Activated CD8-positive, alpha-beta T cell treated with anti-CD3 and anti-CD28 coated beads for 36 hours (primary cell): ENCODE measurements around the gene GCHFR. TPM values are rescaled to one million over a fixed set of nuclear protein-coding genes. Genes with fewer than 3 reads are reported as not detected.
A peak's percentile ranks its signal among the peaks of the same experiment; 100 is the strongest.

ENCODE experiments used
- ATAC-seq: fragments of 200-7000 bp; cut with Tn5 transposase; one replicate; pipeline ENCODE4 v1.10.0; 2021; ENCODE audit warnings: mild to moderate bottlenecking, moderate library complexity
- CTCF ChIA-PET: fragments of 350-600 bp; sonication (Branson Sonifier 250); formaldehyde crosslinking; loops from one replicate; lab custom pipeline; 2021; ENCODE audit warnings: antibody characterized with exemption; lab: Charles Lee
- POLR2A ChIA-PET: fragments of 350-600 bp; sonication (Branson Sonifier 250); formaldehyde crosslinking; loops from one replicate; lab custom pipeline; 2021; ENCODE audit warnings: antibody characterized with exemption; lab: Charles Lee
- DNase-seq: peaks from one replicate; pipeline ENCODE4 v3.0.0-alpha.2; 2020
- H3K27ac Mint-ChIP-seq: one replicate; pipeline ENCODE4 v1.8.0; 2021; ENCODE audit warnings: mild to moderate bottlenecking, mixed read lengths
- H3K27me3 Mint-ChIP-seq: one replicate; pipeline ENCODE4 v1.8.0; 2021; ENCODE audit warnings: mixed read lengths
- H3K36me3 Mint-ChIP-seq: one replicate; pipeline ENCODE4 v1.8.0; 2021; ENCODE audit warnings: low read depth, mixed read lengths
- H3K4me1 Mint-ChIP-seq: one replicate; pipeline ENCODE4 v1.8.0; 2021; ENCODE audit warnings: low read depth, mixed read lengths
- H3K4me3 Mint-ChIP-seq: one replicate; pipeline ENCODE4 v1.8.0; 2021; ENCODE audit warnings: mild to moderate bottlenecking, moderate library complexity, mixed read lengths
- H3K9me3 Mint-ChIP-seq: one replicate; pipeline ENCODE4 v1.8.0; 2021; ENCODE audit warnings: mixed read lengths
- CTCF ChIP-seq: fragments of 200-600 bp; IDR thresholded peaks from one replicate; pipeline ENCODE4 v1.8.0; 2022; ENCODE audit warnings: antibody characterized with exemption, mild to moderate bottlenecking
- intact Hi-C: fragments of 100-400 bp; cut with micrococcal nuclease; formaldehyde crosslinking; loops from one replicate; pipeline ENCODE4 v1.10.0; 2022
- total RNA-seq, 2 experiments: library from RNA; stranded (reverse); gene quantifications; one replicate each; pipeline ENCODE4 v1.2.3, GENCODE V29; 2021

The GCHFR gene
- total RNA-seq, 2 experiments from 2014 or later: 44.8 to 46.6 TPM

GRCh38 chr15:40743921-40744814 is 19.7 kb upstream of the GCHFR start:
- H3K36me3 Mint-ChIP-seq: peaks cover 27% of the 10 kb centered on the region
- DNase-seq (peak; percentile 85), ATAC-seq (peak; percentile 96)
- peaks cover 33% of the 10 kb centered on the region for H3K4me1 Mint-ChIP-seq
- CTCF ChIA-PET: interaction anchor here (0.8 to 4.0 kb wide), 14 partner anchors 9 to 197 kb away, joined by 3 to 32 read pairs (median 4); partner anchors contain the start of genes C15orf62 and GCHFR
- H3K9me3 Mint-ChIP-seq: no peaks in the 10 kb centered on the region
- intact Hi-C loops: no loop called here
- peak overlapping the region; percentile 36 for H3K4me3 Mint-ChIP-seq
- POLR2A ChIA-PET: interaction anchor here (0.8 to 3.2 kb wide), 13 partner anchors 8 to 62 kb away, joined by 3 to 16 read pairs (median 4); partner anchors contain the start of genes GCHFR, RAD51, RMDN3 and ZFYVE19
- H3K27ac Mint-ChIP-seq: peak overlapping the region; percentile 88
- TF ChIP-seq CTCF: no peak
- H3K27me3 Mint-ChIP-seq: no peaks in the 10 kb centered on the region

GRCh38 chr15:40744815-40745152 is 19.1 kb upstream of the GCHFR start:
- intact Hi-C loops: no loop called here
- CTCF ChIA-PET: interaction anchor here (0.8 to 4.0 kb wide), 12 partner anchors 8 to 147 kb away, joined by 3 to 32 read pairs (median 4); partner anchors contain the start of genes C15orf62 and GCHFR
- TF ChIP-seq CTCF: no peak
- Mint-ChIP-seq H3K27ac (peak overlapping the region; percentile 88), H3K4me1 (peaks cover 33% of the 10 kb centered on the region), H3K4me3 (no peak overlapping the region), H3K36me3 (peaks cover 27% of the 10 kb centered on the region), H3K27me3 (no peaks in the 10 kb centered on the region), H3K9me3 (no peaks in the 10 kb centered on the region)
- POLR2A ChIA-PET: interaction anchor here (1.0 to 3.2 kb wide), 9 partner anchors 8 to 62 kb away, joined by 3 to 16 read pairs (median 5); partner anchors contain the start of genes GCHFR, RAD51, RMDN3 and ZFYVE19
- DNase-seq: no peak
- no peak for ATAC-seq

- CTCF ChIA-PET: interaction anchor here (0.6 to 4.0 kb wide), 11 partner anchors 9 to 148 kb away, joined by 3 to 32 read pairs (median 4); no protein-coding TSS in a partner anchor
- Mint-ChIP-seq H3K9me3 (no peaks in the 10 kb centered on the region), H3K4me3 (no peak overlapping the region), H3K27me3 (no peaks in the 10 kb centered on the region), H3K4me1 (peaks cover 37% of the 10 kb centered on the region), H3K36me3 (peaks cover 29% of the 10 kb centered on the region), H3K27ac (peak overlapping the region; percentile 16)
- no peak for TF ChIP-seq CTCF
- POLR2A ChIA-PET: interaction anchor here (1.1 to 1.8 kb wide), 4 partner anchors 21 to 54 kb away, joined by 3 to 6 read pairs (median 4); partner anchors contain the start of gene RAD51
- DNase-seq (no peak), ATAC-seq (no peak)
- intact Hi-C loops: no loop called here
Observed at GRCh38 chr15:40746916-40747418, 16.9 kb upstream of the GCHFR start.

GRCh38 chr15:40747685-40748631 is 15.9 kb upstream of the GCHFR start:
- no peak for DNase-seq
- Mint-ChIP-seq H3K27ac (peak overlapping the region; percentile 16), H3K36me3 (peaks cover 29% of the 10 kb centered on the region), H3K9me3 (no peaks in the 10 kb centered on the region), H3K27me3 (no peaks in the 10 kb centered on the region), H3K4me3 (no peak overlapping the region), H3K4me1 (peaks cover 39% of the 10 kb centered on the region)
- ChIA-PET CTCF (interaction anchor here (0.7 to 2.1 kb wide), 6 partner anchors 10 to 37 kb away, joined by 3 to 15 read pairs (median 4); no protein-coding TSS in a partner anchor), POLR2A (interaction anchor here (1.0 to 1.8 kb wide), 4 partner anchors 20 to 55 kb away, joined by 3 to 6 read pairs (median 4); partner anchors contain the start of gene RAD51)
- ATAC-seq: no peak
- TF ChIP-seq CTCF: no peak
- intact Hi-C loops: no loop called here
